HUES48 (cell line): Measurements from ENCODE around the gene NEUROD2.

Experiments used
- H3K27ac ChIP-seq: one replicate; pipeline ENCODE4 v1.7.0; 2013; ENCODE audit warnings: low read depth, low read length, inconsistent platforms
- H3K27me3 ChIP-seq: 2 replicates; pipeline ENCODE4 v1.6.1; 2013; ENCODE audit warnings: mild to moderate bottlenecking, low read length; ENCODE audit not compliant: control insufficient read depth, insufficient read depth
- H3K36me3 ChIP-seq: 2 replicates; pipeline ENCODE4 v1.6.1; 2013; ENCODE audit warnings: low read length; ENCODE audit not compliant: control insufficient read depth, insufficient read depth
- H3K4me1 ChIP-seq: 2 replicates; pipeline ENCODE4 v1.6.1; 2013; ENCODE audit warnings: mild to moderate bottlenecking, low read length; ENCODE audit not compliant: control insufficient read depth, insufficient read depth
- H3K4me3 ChIP-seq: 2 replicates; pipeline ENCODE4 v1.5.1; 2013; ENCODE audit warnings: mild to moderate bottlenecking, low read depth, low read length
- H3K9ac ChIP-seq: 2 replicates; pipeline ENCODE4 v1.6.1; 2013; ENCODE audit warnings: mild to moderate bottlenecking, low read depth, low read length, moderate library complexity
- H3K9me3 ChIP-seq: 2 replicates; pipeline ENCODE4 v1.6.1; 2013; ENCODE audit warnings: low read length; ENCODE audit not compliant: control insufficient read depth, insufficient read depth

The NEUROD2 gene

GRCh38 chr17:39607057-39607850 is 466 bp downstream of the NEUROD2 start:
- Histone ChIP-seq H3K4me3 (peak overlapping the region; percentile 43; the same call in 1 of the 2 replicates), H3K9me3 (no peaks in the 10 kb centered on the region), H3K4me1 (peaks cover 26% of the 10 kb centered on the region), H3K27ac (no peak overlapping the region), H3K27me3 (peaks cover 95% of the 10 kb centered on the region), H3K36me3 (no peaks in the 10 kb centered on the region), H3K9ac (no peak overlapping the region)

GRCh38 chr17:39606434-39607056 is 1.2 kb downstream of the NEUROD2 start:
- Histone ChIP-seq H3K9ac (no peak overlapping the region), H3K27ac (no peak overlapping the region), H3K4me1 (peaks cover 30% of the 10 kb centered on the region), H3K9me3 (no peaks in the 10 kb centered on the region), H3K27me3 (peaks cover 99% of the 10 kb centered on the region), H3K36me3 (no peaks in the 10 kb centered on the region), H3K4me3 (peak overlapping the region; percentile 43; the same call in 1 of the 2 replicates)

- no peaks in the 10 kb centered on the region for H3K9me3 ChIP-seq
- peak overlapping the region; percentile 43; the same call in 1 of the 2 replicates for H3K4me3 ChIP-seq
- peaks cover 33% of the 10 kb centered on the region for H3K4me1 ChIP-seq
- H3K27me3 ChIP-seq: peaks cover 99% of the 10 kb centered on the region
- no peak overlapping the region for H3K27ac ChIP-seq
- H3K36me3 ChIP-seq: no peaks in the 10 kb centered on the region
- H3K9ac ChIP-seq: no peak overlapping the region
Observed at GRCh38 chr17:39605492-39606433, 2.0 kb downstream of the NEUROD2 start.

GRCh38 chr17:39604911-39605491 is 2.7 kb downstream of the NEUROD2 start:
- H3K9me3 ChIP-seq: no peaks in the 10 kb centered on the region
- H3K27ac ChIP-seq: no peak overlapping the region
- peaks cover 100% of the 10 kb centered on the region for H3K27me3 ChIP-seq
- H3K36me3 ChIP-seq: no peaks in the 10 kb centered on the region
- H3K4me3 ChIP-seq: peak overlapping the region; percentile 43
- H3K9ac ChIP-seq: no peak overlapping the region
- peaks cover 33% of the 10 kb centered on the region for H3K4me1 ChIP-seq

- no peaks in the 10 kb centered on the region for H3K9me3 ChIP-seq
- peaks cover 100% of the 10 kb centered on the region for H3K27me3 ChIP-seq
- no peaks in the 10 kb centered on the region for H3K36me3 ChIP-seq
- H3K4me3 ChIP-seq: peak overlapping the region; percentile 33
- H3K27ac ChIP-seq: no peak overlapping the region
- H3K4me1 ChIP-seq: peaks cover 42% of the 10 kb centered on the region
- no peak overlapping the region for H3K9ac ChIP-seq
Observed at GRCh38 chr17:39603304-39604016, 4.3 kb downstream of the NEUROD2 start.

- no peaks in the 10 kb centered on the region for H3K9me3 ChIP-seq
- H3K36me3 ChIP-seq: no peaks in the 10 kb centered on the region
- no peak overlapping the region for H3K9ac ChIP-seq
- H3K4me3 ChIP-seq: no peak overlapping the region
- H3K27me3 ChIP-seq: peaks cover 100% of the 10 kb centered on the region
- no peak overlapping the region for H3K27ac ChIP-seq
- H3K4me1 ChIP-seq: peaks cover 42% of the 10 kb centered on the region
Observed at GRCh38 chr17:39602533-39603303, 5.0 kb downstream of the NEUROD2 start.

- H3K27me3 ChIP-seq: peaks cover 100% of the 10 kb centered on the region
Observed at GRCh38 chr17:39601758-39602532, 5.8 kb downstream of the NEUROD2 start.

GRCh38 chr17:39600997-39601597 is 6.6 kb downstream of the NEUROD2 start:
- no peak overlapping the region for H3K9ac ChIP-seq
- peaks cover 100% of the 10 kb centered on the region for H3K27me3 ChIP-seq
- H3K27ac ChIP-seq: no peak overlapping the region
- no peaks in the 10 kb centered on the region for H3K36me3 ChIP-seq
- no peaks in the 10 kb centered on the region for H3K9me3 ChIP-seq
- H3K4me3 ChIP-seq: no peak overlapping the region
- H3K4me1 ChIP-seq: peaks cover 42% of the 10 kb centered on the region

More at GRCh38 chr17:39601758-39602532, 5.8 kb downstream of the NEUROD2 start:
- Histone ChIP-seq H3K4me3 (no peak overlapping the region), H3K9me3 (no peaks in the 10 kb centered on the region), H3K9ac (no peak overlapping the region), H3K4me1 (peaks cover 43% of the 10 kb centered on the region), H3K36me3 (no peaks in the 10 kb centered on the region), H3K27ac (no peak overlapping the region)
